Testis (tissue), 3 donors: ENCODE data around the gene ANKRD52. TPM values are rescaled to one million over a fixed set of nuclear protein-coding genes. Genes with fewer than 3 reads are reported as not detected.
"Not testable (repeated sequence)": the region's sequence is repeated elsewhere in the genome, so short reads cannot be mapped to it uniquely, and the experiment has no call there.

ENCODE experiments used
- DNase-seq: peaks from one replicate; pipeline ENCODE4 v3.0.0-alpha.2; 2019
- H3K27ac ChIP-seq, 2 donors: fragments of 200-600 bp; sonication (generic); one replicate each; pipeline ENCODE4 v1.5.1; 2019
- H3K27me3 ChIP-seq: fragments of 200-600 bp; sonication (generic); one replicate; pipeline ENCODE4 v1.5.1; 2019
- H3K36me3 ChIP-seq: fragments of 200-600 bp; sonication (generic); one replicate; pipeline ENCODE4 v1.5.1; 2017; ENCODE audit warnings: low read depth; ENCODE audit errors: missing control alignments
- H3K4me1 ChIP-seq: fragments of 200-600 bp; sonication (generic); one replicate; pipeline ENCODE4 v1.5.1; 2019
- H3K4me3 ChIP-seq, 2 donors: fragments of 200-600 bp; sonication (generic); one replicate each; pipeline ENCODE4 v1.5.1; 2017 to 2019
- H3K9me3 ChIP-seq: fragments of 200-600 bp; sonication (generic); one replicate; pipeline ENCODE4 v1.5.1; 2017
- POLR2A ChIP-seq: fragments of 450-650 bp; IDR thresholded peaks from one replicate; pipeline ENCODE4 v1.6.1; 2017; ENCODE audit warnings: antibody characterized with exemption, mild to moderate bottlenecking, moderate library complexity
- WGBS, 2 donors: methylation state at CpG; one replicate each; pipeline ENCODE4 v1.1.5; 2018; 5-methylcytosine and 5-hydroxymethylcytosine counted together
- intact Hi-C: fragments of 100-400 bp; cut with DNase I; formaldehyde crosslinking; loops from one replicate; pipeline ENCODE4 v1.15.1; 2023; ENCODE audit warnings: low total_unique reads
- polyA plus RNA-seq: library from polyadenylated mRNA; stranded (reverse); fragments of 350-450 nt; fragmentation: Illumina TruSeq; extraction: RNeasy Lipid Tissue Mini Kit (QIAGEN cat#74804); gene quantifications from one replicate; pipeline ENCODE4 v1.2.3, GENCODE V29; 2014; ENCODE audit warnings: low read depth, low replicate concordance; ENCODE audit not compliant: insufficient read depth
- total RNA-seq, 2 donors: library from RNA; depleted of rRNA; stranded (reverse); fragments of >200 nt; gene quantifications; one replicate each; pipeline ENCODE4 v1.2.3, GENCODE V29; 2016
- TF ChIP-seq, protein P1 (sequence below), 3 experiments: fragments of 450-650 bp in 2 of 3; fragments of 200-600 bp in 1 of 3; sonication (generic) in 1 of 3; IDR thresholded peaks; one replicate each; pipeline ENCODE4 v1.5.1; 2016 to 2019; ENCODE audit warnings: antibody characterized with exemption in 3 of 3, mild to moderate bottlenecking in 2 of 3, moderate library complexity in 1 of 3

The ANKRD52 gene
- total and polyA plus RNA-seq, 3 donors from 2014 or later = 20.1 to 32.3 (median 26.8) TPM

DNA sequence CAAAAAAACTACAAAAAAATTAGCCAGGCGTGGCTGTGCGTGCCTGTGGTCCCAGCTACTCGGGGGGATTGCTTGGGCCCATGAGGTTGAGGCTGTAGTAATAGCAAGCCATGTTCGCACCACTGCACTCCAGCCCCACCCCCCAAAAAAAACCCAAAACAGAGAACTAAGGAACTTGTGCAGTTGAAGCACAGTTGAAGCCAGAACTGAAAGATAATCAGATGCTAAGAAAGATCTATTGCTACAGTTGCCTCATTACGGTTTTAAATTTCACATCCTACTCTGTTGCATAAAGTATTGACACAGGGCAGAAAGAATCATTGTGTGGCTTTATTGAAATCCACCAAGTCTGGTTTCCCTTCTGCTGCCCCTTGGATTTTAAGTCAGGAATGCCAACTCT is 38.1 kb upstream of the ANKRD52 start:
- intact Hi-C loops = no loop called here
- H3K9me3 ChIP-seq = no peaks in the 10 kb centered on the region
- no peak overlapping the region for H3K4me3 ChIP-seq
- 76 to 81% methylated on average over 5 of the region's 5 CpGs for WGBS, 2 donors
- TF ChIP-seq, protein P1, sequence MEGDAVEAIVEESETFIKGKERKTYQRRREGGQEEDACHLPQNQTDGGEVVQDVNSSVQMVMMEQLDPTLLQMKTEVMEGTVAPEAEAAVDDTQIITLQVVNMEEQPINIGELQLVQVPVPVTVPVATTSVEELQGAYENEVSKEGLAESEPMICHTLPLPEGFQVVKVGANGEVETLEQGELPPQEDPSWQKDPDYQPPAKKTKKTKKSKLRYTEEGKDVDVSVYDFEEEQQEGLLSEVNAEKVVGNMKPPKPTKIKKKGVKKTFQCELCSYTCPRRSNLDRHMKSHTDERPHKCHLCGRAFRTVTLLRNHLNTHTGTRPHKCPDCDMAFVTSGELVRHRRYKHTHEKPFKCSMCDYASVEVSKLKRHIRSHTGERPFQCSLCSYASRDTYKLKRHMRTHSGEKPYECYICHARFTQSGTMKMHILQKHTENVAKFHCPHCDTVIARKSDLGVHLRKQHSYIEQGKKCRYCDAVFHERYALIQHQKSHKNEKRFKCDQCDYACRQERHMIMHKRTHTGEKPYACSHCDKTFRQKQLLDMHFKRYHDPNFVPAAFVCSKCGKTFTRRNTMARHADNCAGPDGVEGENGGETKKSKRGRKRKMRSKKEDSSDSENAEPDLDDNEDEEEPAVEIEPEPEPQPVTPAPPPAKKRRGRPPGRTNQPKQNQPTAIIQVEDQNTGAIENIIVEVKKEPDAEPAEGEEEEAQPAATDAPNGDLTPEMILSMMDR (IDR thresholded peaks at IDR 0.05) = no peak
- no peak for TF ChIP-seq POLR2A
- peaks cover 18% of the 10 kb centered on the region for H3K4me1 ChIP-seq
- H3K36me3 ChIP-seq = no peaks in the 10 kb centered on the region
- H3K27me3 ChIP-seq = no peaks in the 10 kb centered on the region
- no peak for DNase-seq
- H3K27ac ChIP-seq = no peak overlapping the region

DNA sequence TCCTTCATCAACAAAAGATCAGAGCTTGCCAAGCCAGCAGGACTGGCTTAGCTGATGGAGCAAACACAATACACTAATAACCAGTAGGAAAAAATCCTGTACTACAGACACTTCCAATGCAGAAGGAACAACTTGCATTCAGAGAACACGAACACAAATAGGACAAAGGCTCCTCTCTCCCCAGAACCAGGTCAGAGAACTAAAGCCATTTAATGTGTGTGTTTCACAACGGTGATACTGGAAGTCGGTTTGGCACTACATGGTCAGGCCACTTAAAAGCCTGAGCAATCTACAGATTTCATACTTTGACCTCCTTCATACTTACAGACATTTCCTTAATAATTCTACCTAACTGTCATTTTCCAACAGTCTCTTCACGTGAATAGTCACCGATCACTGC is 35.6 kb upstream of the ANKRD52 start:
- intact Hi-C loops = no loop called here
- WGBS, 2 donors = 74 to 75% methylated on average over 5 of the region's 5 CpGs
- no peaks in the 10 kb centered on the region for H3K36me3 ChIP-seq
- DNase-seq = no peak
- H3K9me3 ChIP-seq = no peaks in the 10 kb centered on the region
- no peak overlapping the region for H3K4me3 ChIP-seq
- H3K27ac ChIP-seq = no peak overlapping the region
- peaks cover 7% of the 10 kb centered on the region for H3K4me1 ChIP-seq
- TF ChIP-seq POLR2A = no peak
- TF ChIP-seq, protein P1 (IDR thresholded peaks at IDR 0.05) = no peak
- no peaks in the 10 kb centered on the region for H3K27me3 ChIP-seq

DNA sequence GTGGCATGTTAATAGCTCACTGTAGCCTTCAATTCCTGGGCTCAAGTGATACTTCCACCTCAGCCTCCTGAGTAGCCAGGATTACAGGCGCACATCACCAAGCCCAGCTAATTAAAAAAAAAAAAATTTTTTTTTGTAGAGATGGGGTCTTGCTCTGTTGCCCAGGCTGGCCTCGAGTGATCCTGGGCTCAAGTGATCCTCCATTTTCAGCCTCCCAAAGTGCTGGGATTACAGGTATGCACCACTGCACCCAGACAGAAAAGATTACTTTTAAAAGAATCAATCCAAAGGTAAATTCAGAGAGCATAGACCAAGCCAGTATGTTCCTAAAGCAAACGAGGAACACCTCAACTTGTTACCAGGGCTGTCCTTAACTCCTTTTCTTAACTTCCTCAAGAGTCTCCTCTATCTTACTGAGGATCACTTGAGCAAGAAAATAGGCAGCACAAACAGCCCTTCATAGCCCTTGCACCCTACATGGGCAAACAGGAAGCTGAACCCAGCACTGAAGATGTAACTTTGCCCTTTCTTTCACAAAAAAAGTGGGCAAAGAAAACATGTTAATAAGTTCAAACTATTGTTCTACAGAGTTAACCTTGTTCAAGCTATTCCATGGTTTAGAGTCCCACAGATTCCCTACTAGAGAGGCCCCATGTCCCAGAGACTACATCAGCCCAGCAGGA is 30.7 kb upstream of the ANKRD52 start:
- no peak for TF ChIP-seq POLR2A
- TF ChIP-seq, protein P1 (IDR thresholded peaks at IDR 0.05) = no peak
- H3K4me3 ChIP-seq = no peak overlapping the region
- 81 to 91% methylated on average over 3 of the region's 3 CpGs for WGBS, 2 donors

DNA sequence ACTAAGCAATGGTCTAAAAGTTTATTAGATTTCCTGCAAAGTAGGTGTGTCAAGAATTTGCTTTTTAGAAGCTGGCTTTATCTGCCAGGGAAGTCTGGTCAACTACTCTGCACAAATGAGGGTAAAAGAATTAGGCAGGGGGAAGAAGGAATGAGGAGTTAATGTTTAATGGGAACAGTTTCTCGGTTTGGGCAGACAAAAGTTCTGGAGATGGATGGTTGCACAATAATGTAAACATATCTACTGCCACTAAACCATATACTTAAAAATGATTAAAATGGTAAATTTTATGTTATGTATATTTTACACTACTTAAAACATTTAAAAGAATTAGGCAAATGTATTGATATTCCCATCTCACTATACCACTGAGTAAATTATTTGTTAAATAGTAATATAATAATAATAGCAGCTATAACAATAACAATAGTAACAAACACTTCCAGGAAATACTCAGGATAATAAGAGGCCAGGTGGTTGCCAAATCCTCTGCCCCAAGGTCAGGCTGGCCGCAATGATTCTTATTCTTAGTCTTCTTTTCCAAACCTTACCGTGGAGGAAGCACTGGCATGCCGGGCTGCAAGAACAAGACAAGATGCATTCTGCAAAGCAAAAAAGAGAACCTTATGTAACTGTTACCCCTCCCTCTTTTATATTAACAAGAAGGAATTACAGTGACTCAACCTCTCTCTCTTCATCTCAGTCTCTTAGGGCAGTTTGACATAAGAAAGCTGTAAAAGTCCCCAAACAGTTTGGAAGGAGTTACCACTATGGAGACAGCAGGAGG is 28.1 kb upstream of the ANKRD52 start:
- no peak for DNase-seq
- WGBS, 2 donors = 41 to 48% methylated on average over 4 of the region's 4 CpGs
- no peak overlapping the region for H3K27ac ChIP-seq
- no peak overlapping the region for H3K4me3 ChIP-seq
- H3K9me3 ChIP-seq = no peaks in the 10 kb centered on the region
- no peaks in the 10 kb centered on the region for H3K36me3 ChIP-seq
- TF ChIP-seq, protein P1 (IDR thresholded peaks at IDR 0.05) = no peak
- no peak for TF ChIP-seq POLR2A
- H3K4me1 ChIP-seq = no peaks in the 10 kb centered on the region
- intact Hi-C loops = no loop called here
- H3K27me3 ChIP-seq = no peaks in the 10 kb centered on the region

More for the DNA sequence above, 30.7 kb upstream of the ANKRD52 start:
- DNase-seq = no peak
- Histone ChIP-seq H3K27ac (no peak overlapping the region), H3K27me3 (no peaks in the 10 kb centered on the region), H3K9me3 (no peaks in the 10 kb centered on the region), H3K4me1 (no peaks in the 10 kb centered on the region), H3K36me3 (no peaks in the 10 kb centered on the region)
- intact Hi-C loops = no loop called here

DNA sequence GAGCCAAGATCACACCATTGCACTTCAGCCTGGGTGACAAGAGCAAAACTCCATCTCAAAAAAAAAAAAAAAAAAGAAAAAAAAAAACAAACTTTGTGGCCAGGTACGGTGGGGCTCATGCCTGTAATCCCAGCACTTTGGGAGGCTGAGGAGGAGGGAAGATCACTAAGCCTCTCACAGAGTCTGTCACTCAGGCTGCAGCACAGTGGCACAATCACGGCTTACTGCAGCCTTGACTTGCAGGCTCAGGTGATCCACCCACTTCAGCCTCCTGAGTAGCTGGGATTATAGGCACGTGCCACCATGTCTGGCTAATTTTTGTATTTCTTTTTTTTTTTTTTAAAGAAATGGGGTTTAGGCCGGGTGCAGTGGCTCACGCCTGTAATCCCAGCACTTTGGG is 26.1 kb upstream of the ANKRD52 start:
- H3K4me3 ChIP-seq, H3K36me3 ChIP-seq, H3K4me1 ChIP-seq, H3K27me3 ChIP-seq, H3K9me3 ChIP-seq, H3K27ac ChIP-seq, DNase-seq, intact Hi-C loops: not testable (repeated sequence)
- 91 to 92% methylated on average over 5 of the region's 5 CpGs for WGBS, 2 donors
